ENCODE data around the gene IL2RA. TPM values are rescaled to one million over a fixed set of nuclear protein-coding genes. Genes with fewer than 3 reads are reported as not detected.

The IL2RA gene
- total RNA-seq, 4 donors from 2014 or later, result 0.70 to 16.5 (median 1.9) TPM

- Histone ChIP-seq H3K27ac (no peak overlapping the region), H3K36me3 (no peaks in the 10 kb centered on the region), H3K27me3 (no peaks in the 10 kb centered on the region), H3K4me3 (no peak overlapping the region), H3K9me3 (no peaks in the 10 kb centered on the region), H3K4me1 (no peaks in the 10 kb centered on the region)
- no peak for DNase-seq
- TF ChIP-seq CTCF (IDR thresholded peaks at IDR 0.05), result no peak
- no peak for TF ChIP-seq POLR2A (IDR thresholded peaks at IDR 0.05)
These were observed 50.6 kb downstream of the IL2RA start for GRCh38 chr10:6011558-6011957.

- no peak for DNase-seq
- H3K27me3 ChIP-seq, result no peaks in the 10 kb centered on the region
- TF ChIP-seq CTCF (IDR thresholded peaks at IDR 0.05), result no peak
- no peak for TF ChIP-seq POLR2A (IDR thresholded peaks at IDR 0.05)
- no peak overlapping the region for H3K4me3 ChIP-seq
- H3K27ac ChIP-seq, result no peak overlapping the region
- no peaks in the 10 kb centered on the region for H3K9me3 ChIP-seq
- no peaks in the 10 kb centered on the region for H3K4me1 ChIP-seq
- H3K36me3 ChIP-seq, result no peaks in the 10 kb centered on the region
These were observed 51.6 kb downstream of the IL2RA start for GRCh38 chr10:6010569-6010968.

- Histone ChIP-seq H3K27me3 (no peaks in the 10 kb centered on the region), H3K4me1 (no peaks in the 10 kb centered on the region), H3K9me3 (no peaks in the 10 kb centered on the region), H3K27ac (no peak overlapping the region), H3K36me3 (no peaks in the 10 kb centered on the region), H3K4me3 (no peak overlapping the region)
- DNase-seq, result no peak
- no peak for TF ChIP-seq CTCF (IDR thresholded peaks at IDR 0.05)
- TF ChIP-seq POLR2A (IDR thresholded peaks at IDR 0.05), result no peak
These were observed 52.2 kb downstream of the IL2RA start for GRCh38 chr10:6009961-6010360.

- Histone ChIP-seq H3K4me3 (no peak overlapping the region), H3K4me1 (no peaks in the 10 kb centered on the region), H3K27ac (peak overlapping the region in 1 of 4 donors; percentile 27), H3K36me3 (no peaks in the 10 kb centered on the region), H3K27me3 (no peaks in the 10 kb centered on the region), H3K9me3 (no peaks in the 10 kb centered on the region)
- no peak for DNase-seq
- TF ChIP-seq CTCF (IDR thresholded peaks at IDR 0.05), result no peak
These were observed 53.0 kb downstream of the IL2RA start for GRCh38 chr10:6009150-6009549.

- Histone ChIP-seq H3K4me3 (no peak overlapping the region), H3K9me3 (no peaks in the 10 kb centered on the region), H3K36me3 (no peaks in the 10 kb centered on the region), H3K27me3 (no peaks in the 10 kb centered on the region), H3K4me1 (no peaks in the 10 kb centered on the region), H3K27ac (peak overlapping the region in 1 of 4 donors; percentile 27)
- TF ChIP-seq CTCF (IDR thresholded peaks at IDR 0.05) (no peak), POLR2A (IDR thresholded peaks at IDR 0.05) (no peak)
- DNase-seq, result no peak
These were observed 53.5 kb downstream of the IL2RA start for GRCh38 chr10:6008497-6009142.

- no peak overlapping the region for H3K27ac ChIP-seq
- H3K36me3 ChIP-seq, result no peaks in the 10 kb centered on the region
- no peaks in the 10 kb centered on the region for H3K9me3 ChIP-seq
- H3K27me3 ChIP-seq, result no peaks in the 10 kb centered on the region
- TF ChIP-seq CTCF (IDR thresholded peaks at IDR 0.05) (no peak), POLR2A (IDR thresholded peaks at IDR 0.05) (no peak)
- no peaks in the 10 kb centered on the region for H3K4me1 ChIP-seq
- DNase-seq, result no peak
- H3K4me3 ChIP-seq, result no peak overlapping the region
These were observed 55.2 kb downstream of the IL2RA start for GRCh38 chr10:6006991-6007390.

Data from Peyer's patch (tissue), 4 donors.